AG04449 (cell line): ENCODE results near the gene ANAPC10.

ENCODE experiments used
- CTCF ChIA-PET: fragments of 350-600 bp; formaldehyde crosslinking; extraction: SDS; loops from one replicate; lab custom pipeline; 2021; ENCODE audit warnings: antibody characterized with exemption; lab: Yijun Ruan, JAX
- POLR2A ChIA-PET: fragments of 400-600, 350-600 bp; formaldehyde crosslinking; extraction: SDS; loops from one replicate; lab custom pipeline; 2020; ENCODE audit warnings: antibody characterized with exemption, inconsistent platforms; lab: Yijun Ruan, JAX
- DNase-seq: peaks from one replicate; pipeline ENCODE4 v3.0.0-alpha.2; 2010; ENCODE audit warnings: low read depth, low spot score
- H3K4me3 ChIP-seq: 2 replicates; pipeline ENCODE4 v1.5.1; 2011; ENCODE audit warnings: low read depth, mild to moderate bottlenecking, control low read depth, low read length
- TF ChIP-seq, protein P1 (sequence below): IDR thresholded peaks from one replicate; pipeline ENCODE4 v1.5.1; 2011; ENCODE audit warnings: mild to moderate bottlenecking, moderate library complexity, low read length, control low read depth, inconsistent platforms; ENCODE audit not compliant: insufficient read depth; ENCODE audit errors: missing control alignments

The ANAPC10 gene

DNA sequence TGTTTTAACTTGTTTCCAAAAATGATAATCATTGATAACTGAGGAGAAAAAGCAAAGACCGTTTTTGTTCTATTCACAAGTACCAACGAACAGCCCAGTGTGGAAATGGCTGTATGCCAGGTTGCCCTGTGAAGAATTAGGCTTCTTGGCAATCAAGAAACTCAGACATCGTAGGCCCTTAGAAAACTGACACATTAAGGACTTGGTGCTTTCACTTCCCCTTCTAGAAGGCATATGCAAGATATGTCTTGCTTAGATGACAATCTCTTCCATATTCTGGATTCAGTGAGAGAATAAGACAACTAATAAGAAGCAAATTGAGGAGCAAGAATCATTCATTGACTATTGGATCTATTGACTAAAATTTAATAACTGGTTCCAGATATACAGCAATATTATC lies 56.6 kb downstream of the ANAPC10 start:
- POLR2A ChIA-PET, result no interaction called here
- CTCF ChIA-PET, result interaction anchor here (1.7 kb wide), 1 partner anchor 20 kb away, joined by 3 read pairs; no protein-coding TSS in a partner anchor
- no peak overlapping the region for H3K4me3 ChIP-seq
- no peak for DNase-seq
- TF ChIP-seq, protein P1, sequence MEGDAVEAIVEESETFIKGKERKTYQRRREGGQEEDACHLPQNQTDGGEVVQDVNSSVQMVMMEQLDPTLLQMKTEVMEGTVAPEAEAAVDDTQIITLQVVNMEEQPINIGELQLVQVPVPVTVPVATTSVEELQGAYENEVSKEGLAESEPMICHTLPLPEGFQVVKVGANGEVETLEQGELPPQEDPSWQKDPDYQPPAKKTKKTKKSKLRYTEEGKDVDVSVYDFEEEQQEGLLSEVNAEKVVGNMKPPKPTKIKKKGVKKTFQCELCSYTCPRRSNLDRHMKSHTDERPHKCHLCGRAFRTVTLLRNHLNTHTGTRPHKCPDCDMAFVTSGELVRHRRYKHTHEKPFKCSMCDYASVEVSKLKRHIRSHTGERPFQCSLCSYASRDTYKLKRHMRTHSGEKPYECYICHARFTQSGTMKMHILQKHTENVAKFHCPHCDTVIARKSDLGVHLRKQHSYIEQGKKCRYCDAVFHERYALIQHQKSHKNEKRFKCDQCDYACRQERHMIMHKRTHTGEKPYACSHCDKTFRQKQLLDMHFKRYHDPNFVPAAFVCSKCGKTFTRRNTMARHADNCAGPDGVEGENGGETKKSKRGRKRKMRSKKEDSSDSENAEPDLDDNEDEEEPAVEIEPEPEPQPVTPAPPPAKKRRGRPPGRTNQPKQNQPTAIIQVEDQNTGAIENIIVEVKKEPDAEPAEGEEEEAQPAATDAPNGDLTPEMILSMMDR, result no peak

DNA sequence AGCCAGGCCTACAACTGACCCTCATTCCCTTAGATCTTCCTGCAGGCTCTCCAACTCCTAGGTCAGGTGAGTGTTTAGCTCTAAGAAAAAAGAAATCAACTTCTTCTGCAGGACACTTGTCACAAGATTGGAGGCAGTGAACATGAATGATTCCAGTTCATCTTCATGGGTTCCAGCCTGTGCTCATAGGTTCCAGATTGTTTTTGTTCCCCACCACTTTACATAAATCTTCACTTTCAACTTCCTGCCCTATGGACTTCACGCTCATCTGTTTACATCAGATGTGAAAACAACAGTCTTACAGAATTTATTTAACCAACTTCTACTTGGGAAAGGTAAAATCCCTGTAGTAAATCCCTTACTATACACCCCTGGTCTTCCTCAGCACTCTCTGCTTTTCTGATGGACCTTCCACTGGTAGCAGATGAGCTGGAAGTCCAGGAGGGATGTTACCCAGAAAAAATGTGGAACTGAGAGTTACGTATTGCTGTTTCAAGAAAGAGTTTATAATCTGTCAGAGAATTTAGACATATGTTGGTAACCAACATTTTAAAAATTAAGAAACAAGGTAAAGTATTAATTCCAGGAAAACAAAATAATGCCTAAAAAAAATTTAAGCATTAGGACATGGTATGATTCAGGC lies 62.4 kb downstream of the ANAPC10 start:
- DNase-seq, result no peak
- TF ChIP-seq, protein P1, result no peak
- POLR2A ChIA-PET, result no interaction called here
- H3K4me3 ChIP-seq, result no peak overlapping the region
- CTCF ChIA-PET, result interaction anchor here (1.0 kb wide), 1 partner anchor 11 kb away, joined by 3 read pairs; no protein-coding TSS in a partner anchor

DNA sequence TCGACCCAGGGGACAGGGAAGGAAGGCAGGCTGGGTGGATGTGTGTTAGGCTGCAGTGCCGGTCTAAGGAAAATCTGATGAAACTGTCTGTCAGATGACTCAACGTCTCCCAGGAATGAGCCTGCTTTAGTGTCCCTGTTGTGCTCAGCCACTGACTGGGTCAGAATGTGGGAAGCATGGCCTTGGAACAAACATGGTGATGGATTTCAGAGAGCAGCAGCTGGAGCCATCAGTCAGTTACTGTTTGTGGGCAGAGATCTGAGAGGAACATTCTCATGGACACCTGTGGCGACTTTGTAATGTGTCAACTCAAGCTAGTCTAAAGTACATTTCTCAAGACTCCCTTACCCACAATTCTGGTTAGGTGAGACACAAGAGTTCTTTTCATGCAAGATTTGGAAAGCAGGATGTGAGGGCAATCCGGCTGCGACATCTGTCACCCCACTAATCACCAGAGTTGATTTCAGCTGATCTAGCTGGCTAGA lies 63.2 kb downstream of the ANAPC10 start:
- DNase-seq, result peak; percentile 46
- CTCF ChIA-PET, result no interaction called here

DNA sequence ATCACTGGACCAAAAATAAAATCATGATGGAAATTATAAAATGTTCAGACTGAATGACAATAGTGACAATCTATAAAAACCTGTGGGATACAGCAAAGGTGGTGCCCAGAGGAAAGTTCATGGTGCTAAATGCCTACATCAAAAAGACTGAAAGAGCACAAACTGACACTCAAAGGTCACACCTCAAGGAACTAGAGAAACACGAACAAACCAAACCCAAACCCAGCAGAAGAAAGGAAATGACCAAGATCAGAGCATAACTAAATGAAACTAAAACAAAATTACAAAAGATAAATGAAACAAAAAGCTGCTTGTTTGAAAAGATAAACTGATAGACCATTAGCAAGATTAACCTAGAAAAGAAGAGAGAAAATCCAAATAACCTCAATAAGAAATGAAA lies 78.7 kb downstream of the ANAPC10 start:
- DNase-seq, result no peak
- POLR2A ChIA-PET, result interaction anchor here (0.6 kb wide), 1 partner anchor 449 kb away, joined by 3 read pairs; no protein-coding TSS in a partner anchor
- CTCF ChIA-PET, result no interaction called here
- H3K4me3 ChIP-seq, result no peak overlapping the region
- TF ChIP-seq, protein P1, result no peak

More for the DNA sequence above, 63.2 kb downstream of the ANAPC10 start:
- H3K4me3 ChIP-seq, result no peak overlapping the region
- TF ChIP-seq, protein P1, result no peak
- POLR2A ChIA-PET, result no interaction called here

DNA sequence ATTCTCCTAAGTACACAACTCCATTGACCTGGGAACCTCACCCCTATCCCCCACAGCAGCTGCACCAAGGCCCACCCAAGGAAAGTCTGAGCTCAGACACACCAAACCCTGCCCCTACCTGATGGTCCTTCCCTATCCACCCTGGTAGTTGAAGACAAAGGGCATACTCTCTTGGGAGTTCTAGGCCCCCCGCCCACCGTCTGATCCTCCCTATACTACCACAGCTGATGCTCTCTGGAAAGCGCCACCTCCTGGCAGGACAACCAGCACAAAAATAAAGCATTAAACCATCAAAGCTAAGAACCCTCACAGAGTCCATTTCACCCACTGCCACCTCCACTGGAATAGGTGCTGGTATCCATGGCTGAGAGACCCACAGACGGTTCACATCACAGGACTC lies 83.6 kb downstream of the ANAPC10 start:
- TF ChIP-seq, protein P1, result no peak
- DNase-seq, result no peak
- POLR2A ChIA-PET, result no interaction called here
- CTCF ChIA-PET, result no interaction called here
- no peak overlapping the region for H3K4me3 ChIP-seq

DNA sequence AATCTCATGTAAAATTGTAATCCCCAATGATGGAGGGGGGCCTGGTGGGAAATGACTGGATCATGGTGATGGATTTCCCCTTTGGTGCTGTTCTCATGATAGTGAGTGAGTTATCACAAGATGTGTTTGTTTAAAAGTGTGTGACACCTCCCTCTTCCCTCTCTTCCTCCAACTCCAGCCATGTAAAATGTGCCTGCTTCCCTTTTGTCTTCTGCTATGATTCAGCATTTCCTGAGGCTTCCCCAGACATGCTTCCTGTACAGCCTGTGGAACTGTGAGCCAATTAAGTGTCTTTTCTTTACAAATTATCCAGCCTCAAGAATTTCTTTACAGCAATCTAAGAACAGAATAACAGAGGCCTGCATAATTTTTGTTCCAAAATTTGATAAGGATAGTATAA lies 85.2 kb downstream of the ANAPC10 start:
- no peak for DNase-seq
- ChIA-PET CTCF (no interaction called here), POLR2A (no interaction called here)
- TF ChIP-seq, protein P1, result no peak
- H3K4me3 ChIP-seq, result no peak overlapping the region
